GM12873 (cell line): ENCODE measurements around the gene BRINP3.

ENCODE experiments used
- TF ChIP-seq, protein P1 (sequence below): IDR thresholded peaks from 2 replicates; pipeline ENCODE4 v1.5.1; 2012; ENCODE audit warnings: low read depth, mild to moderate bottlenecking, moderate library complexity, low read length, control low read depth; ENCODE audit not compliant: insufficient read depth; ENCODE audit errors: missing control alignments

The BRINP3 gene

DNA sequence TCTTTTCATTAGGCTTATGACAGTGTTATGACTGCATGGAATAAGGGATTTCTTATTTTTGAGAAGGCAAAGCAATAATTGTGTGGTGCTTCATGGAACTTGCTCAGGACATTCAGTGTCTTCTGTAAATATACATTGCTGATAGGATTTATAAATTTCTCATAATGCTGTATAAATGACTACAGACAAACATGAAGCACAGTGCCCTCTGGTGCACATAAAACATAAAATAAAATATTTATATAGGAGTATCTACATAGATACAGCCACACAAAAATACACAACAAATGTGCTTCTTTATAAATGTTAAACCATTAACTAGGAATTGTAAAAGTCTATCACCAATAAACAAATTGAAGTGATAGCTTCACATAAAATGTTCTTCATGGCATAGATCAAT lies 24.1 kb downstream of the BRINP3 start:
- TF ChIP-seq, protein P1, sequence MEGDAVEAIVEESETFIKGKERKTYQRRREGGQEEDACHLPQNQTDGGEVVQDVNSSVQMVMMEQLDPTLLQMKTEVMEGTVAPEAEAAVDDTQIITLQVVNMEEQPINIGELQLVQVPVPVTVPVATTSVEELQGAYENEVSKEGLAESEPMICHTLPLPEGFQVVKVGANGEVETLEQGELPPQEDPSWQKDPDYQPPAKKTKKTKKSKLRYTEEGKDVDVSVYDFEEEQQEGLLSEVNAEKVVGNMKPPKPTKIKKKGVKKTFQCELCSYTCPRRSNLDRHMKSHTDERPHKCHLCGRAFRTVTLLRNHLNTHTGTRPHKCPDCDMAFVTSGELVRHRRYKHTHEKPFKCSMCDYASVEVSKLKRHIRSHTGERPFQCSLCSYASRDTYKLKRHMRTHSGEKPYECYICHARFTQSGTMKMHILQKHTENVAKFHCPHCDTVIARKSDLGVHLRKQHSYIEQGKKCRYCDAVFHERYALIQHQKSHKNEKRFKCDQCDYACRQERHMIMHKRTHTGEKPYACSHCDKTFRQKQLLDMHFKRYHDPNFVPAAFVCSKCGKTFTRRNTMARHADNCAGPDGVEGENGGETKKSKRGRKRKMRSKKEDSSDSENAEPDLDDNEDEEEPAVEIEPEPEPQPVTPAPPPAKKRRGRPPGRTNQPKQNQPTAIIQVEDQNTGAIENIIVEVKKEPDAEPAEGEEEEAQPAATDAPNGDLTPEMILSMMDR, result no peak

- TF ChIP-seq, protein P1, result no peak
Measured at GRCh38 chr1:190452272-190452848, 25.3 kb downstream of the BRINP3 start.

- TF ChIP-seq, protein P1, result no peak
Measured at GRCh38 chr1:190444464-190444863, 33.2 kb downstream of the BRINP3 start.

DNA sequence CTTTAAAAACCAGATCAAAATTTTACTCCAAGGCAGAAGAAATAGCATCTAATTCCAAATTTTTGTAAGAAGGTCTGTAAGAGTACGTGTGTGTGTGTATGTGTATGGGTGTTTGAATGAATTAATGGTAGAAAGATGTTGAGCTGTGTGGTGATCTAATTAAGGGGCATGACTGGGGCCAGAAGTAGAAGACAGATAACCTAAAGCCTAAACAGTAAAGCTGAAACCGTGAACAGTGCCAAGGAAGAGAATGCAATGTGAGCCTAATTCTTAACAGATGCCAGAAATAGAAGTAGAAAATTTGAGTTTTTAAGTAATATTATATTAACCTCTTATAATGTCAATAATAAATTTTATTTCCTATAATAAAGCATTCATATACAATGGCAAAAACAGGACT lies 38.2 kb downstream of the BRINP3 start:
- TF ChIP-seq, protein P1, result no peak

GRCh38 chr1:190436615-190437014 lies 41.0 kb downstream of the BRINP3 start:
- TF ChIP-seq, protein P1, result no peak

- TF ChIP-seq, protein P1, result no peak
Measured at GRCh38 chr1:190429932-190430331, 47.7 kb downstream of the BRINP3 start.

- TF ChIP-seq, protein P1, result no peak
Measured at GRCh38 chr1:190429141-190429540, 48.5 kb downstream of the BRINP3 start.
